Suppressor macrophage treated with lipopolysaccharide for 1 hour (primary cell): ENCODE results near the gene ADI1.

Source experiments
- DNase-seq, 3 donors: peaks; one replicate each; pipeline ENCODE4 v3.0.0-alpha.2; 2020 to 2022

ADI1 gene, protein sequence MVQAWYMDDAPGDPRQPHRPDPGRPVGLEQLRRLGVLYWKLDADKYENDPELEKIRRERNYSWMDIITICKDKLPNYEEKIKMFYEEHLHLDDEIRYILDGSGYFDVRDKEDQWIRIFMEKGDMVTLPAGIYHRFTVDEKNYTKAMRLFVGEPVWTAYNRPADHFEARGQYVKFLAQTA

DNA sequence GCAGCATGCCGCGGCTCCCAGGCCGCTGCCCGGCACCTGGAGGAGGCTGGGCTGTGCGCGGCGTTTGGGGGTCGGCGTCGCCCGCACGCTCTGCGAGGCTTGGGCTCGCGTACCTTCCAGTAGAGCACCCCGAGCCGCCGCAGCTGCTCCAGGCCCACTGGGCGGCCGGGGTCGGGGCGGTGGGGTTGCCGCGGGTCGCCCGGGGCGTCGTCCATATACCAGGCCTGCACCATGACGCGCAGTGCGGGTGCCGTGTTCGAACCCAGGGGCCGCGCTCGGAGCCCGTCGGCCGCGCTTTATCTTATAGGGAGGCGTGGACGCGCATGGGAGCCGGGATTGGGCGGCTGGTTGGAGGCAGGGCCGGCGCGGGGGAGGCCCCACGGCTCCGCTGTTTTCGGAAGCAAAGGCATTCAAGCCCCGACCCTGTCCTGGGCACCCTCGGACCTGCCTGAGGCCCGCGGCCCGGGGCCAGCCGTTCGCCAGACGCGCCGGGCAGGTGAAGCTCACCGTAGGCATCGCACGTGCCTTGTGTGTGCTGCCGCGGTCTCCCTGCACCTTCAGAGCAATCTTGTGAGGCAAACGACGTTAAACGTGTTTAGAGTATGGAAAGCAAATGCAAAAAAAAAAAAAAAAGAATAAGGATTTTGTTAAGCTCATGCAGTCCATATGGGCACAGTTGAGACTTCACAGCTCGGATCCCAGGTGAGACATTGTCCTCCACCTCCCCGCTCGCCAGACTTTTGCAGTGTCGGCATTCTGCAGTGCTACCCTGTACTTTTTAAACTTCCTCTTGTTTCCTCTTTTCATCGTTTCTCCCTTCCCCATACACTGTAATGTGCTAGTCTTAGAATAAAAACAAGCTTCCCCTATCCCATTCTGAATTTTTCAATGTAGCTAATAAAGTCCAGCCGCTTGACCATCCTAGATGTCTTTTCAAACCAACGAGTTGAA lies at the start of gene ADI1:
ADI1 (minus strand) TSS at position 277 of the 951 bp plus-strand sequence; CDS start at position 233, 44 bp downstream.
- peak; percentile 88 to 95 (median 94) for DNase-seq

DNA sequence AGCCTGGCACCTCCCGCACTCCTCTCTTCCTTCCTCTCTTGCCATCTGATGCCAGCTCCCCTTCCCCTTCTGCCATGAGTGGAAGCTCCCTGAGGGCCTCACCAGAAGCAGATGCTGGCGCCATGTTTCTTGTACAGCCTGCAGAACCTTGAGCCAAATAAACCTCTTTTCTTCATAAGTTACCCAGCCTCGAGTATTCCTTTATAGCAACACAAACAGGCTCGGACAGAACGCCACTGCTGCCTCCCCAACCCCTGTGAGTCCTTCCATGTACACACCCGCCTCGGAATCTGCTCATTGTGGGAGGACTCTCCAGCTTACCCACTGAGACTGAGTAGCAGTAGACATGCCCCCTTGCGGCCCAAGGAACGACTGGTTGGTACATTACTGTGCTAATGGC lies 47.5 kb upstream of the ADI1 start:
- DNase-seq, result no peak

DNA sequence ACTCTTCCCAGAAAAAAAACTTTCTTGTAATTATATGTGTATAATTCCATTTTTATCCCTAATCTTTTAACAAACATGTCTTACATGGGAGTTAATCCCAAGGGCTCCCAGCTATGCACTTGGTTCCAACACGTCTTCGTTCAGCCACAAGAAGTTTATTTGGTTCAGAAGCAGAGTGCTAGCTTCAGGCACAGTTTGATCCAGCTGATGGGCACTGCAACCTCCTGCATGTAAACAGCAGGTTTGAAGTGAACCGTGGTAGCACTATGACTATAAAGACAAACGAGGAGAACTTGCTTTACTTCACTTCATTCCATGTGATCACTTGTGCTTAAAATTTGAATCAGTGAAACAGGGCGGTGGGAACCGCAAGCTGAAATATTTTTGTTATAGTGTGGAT lies 45.8 kb upstream of the ADI1 start:
- no peak for DNase-seq

DNA sequence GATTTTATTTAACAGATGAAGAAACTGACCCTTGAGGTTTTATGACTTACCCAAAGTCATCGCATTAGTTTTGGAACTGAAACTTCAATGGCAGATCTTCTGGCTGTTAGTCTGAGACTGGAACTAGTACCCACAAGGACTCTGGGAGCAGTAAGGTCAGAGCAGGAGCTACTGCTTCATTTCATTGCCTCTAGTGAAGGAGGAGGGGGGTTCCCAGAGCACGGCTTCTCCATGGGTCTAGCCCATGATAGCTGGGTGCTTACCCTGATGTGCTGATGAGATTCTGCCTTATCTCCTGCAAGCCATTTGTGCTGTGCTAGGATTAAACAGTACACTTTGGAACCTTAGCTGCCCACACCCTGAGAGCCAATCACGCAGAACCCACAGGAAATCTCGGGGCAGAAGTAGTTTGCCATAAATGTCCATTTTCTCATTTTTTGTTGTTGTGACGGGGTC lies 44.2 kb upstream of the ADI1 start:
- DNase-seq, result no peak

DNA sequence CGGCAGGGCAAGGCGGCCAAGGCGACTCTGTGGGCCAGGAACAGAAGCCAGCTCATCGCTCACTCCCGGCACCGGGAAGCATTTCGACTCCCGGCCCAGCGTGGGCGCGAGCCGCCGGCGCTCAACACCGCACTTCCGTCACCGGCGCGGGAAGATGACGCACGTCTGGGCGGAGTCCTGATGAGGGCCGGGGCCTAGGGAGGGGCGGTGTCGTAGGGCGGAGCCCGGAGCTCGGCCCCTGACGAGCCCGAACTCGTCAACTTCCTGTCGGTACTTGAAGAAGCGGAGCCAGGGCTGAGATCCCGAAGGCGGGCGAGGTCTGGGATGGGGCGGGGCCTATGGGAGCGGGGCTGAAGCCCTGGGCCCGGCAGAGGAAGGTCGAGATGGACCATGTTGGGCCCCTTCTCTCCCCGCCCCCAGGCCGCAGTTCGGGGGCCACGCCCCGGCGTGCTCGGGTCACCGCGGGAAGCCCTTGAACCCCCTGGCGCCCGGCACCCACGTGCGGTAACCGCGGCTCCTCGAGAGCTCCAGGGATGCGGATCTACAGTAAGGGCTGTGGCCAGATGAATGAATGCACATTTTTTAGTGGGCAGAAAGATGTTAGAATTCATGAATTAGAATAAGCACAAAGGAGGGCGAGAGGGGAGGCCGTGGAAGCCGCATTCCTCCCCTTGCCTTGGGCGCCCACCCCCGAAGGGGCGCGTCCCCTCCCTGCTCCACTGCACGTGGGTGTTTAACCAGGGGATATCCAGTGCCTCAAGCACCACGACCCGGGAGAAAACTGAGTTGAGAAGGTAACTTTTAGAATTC lies 39.1 kb upstream of the ADI1 start, which contains the start of gene RNASEH1:
RNASEH1 (minus strand) TSS at position 129 of the 810 bp plus-strand sequence; CDS start at position 56, 73 bp downstream.
- peak; percentile 100 for DNase-seq

DNA sequence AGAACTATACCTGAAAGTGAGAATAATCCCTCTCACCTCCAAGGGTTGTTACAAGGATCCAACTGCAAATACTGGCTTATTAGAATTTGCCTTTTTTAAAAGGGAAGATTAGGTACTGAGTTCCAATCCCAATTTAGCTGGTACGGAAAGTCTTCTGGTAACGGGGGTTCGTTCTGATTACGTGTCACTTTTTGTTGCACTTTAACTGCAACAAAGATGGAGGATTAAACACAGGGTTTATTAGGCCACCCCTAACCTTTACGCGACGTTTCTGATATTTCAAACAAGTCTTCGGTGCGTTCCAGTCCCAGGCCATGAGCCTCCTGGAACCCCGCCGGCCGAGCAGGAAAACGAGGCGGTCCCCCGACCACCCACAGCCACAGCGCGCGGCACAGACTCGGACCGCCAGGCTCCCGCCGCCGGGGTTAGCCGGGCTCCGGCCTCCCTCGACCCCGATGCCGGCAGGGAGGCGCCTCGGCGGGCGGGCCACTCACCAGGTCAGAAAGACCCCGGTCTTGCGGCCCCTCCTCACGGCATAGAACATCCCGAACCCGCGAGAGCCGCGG lies 38.4 kb upstream of the ADI1 start:
- DNase-seq, result no peak

DNA sequence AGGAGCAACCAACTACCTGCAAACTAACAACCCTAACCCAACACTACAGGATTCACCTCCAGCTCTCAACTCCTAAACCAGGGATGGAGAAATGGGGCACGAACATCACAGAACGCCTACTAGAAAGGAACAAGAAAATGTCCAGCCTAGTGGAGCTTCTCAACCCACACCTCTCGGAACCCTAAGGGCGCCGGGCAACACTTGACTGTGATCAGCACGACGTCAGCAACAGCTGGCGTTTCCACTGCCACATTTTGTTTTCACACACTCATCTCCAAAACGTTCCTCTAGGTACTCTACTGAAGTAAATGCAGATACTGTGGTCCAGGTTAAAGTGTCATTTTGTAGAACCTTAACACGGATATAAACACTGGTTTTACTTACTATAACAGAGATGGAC lies 34.6 kb upstream of the ADI1 start:
- peak in 1 of 3 donors; percentile 16 for DNase-seq

DNA sequence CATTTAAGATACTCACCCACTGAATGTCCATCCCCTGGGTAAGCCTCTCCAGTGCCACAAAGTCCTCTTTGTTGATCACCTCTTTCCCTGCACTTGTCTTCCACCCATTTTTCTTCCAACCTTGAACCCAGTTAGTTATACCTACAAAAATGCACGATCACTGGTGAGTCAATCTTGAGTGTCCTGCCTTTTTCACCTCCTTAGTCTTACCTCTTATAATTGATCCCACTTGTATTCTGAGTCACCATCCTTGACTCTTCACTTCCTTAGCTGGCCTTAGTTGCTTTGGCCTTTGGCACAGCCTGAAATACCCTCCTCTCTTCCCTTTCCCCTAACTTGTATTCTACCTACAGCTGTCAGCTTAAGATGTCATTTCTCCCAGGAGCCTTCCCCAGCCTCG lies 28.6 kb upstream of the ADI1 start:
- no peak for DNase-seq

DNA sequence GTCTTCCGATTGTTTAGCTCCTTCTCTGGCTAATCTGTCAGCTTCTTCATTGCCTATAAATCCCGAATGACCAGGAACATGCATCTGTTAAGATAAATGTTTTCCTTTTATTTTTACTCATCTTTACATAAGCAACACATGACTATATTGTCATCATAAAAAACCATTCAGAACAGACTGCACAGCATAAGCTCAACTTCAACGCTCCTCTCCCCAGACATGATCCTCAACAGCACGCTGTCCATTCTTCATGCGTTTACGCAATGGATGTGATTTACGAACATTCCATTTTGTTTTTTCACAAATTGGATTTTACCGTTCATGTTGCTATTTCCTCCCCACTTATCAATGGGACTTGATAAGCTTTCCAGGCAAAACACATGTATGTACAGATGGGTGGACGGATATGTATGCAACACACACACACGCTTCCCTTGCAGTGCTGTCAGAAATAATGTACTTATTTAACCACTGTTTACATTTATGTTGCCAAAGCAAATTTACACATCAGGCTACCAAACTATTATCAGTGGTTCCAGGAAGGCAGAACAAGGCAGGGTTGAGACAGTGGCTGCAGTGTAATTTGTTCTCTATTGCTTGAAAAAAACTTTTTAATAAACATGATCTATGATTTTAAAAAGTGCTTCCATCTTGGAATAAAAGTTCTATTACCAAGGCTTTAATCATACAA lies 26.6 kb upstream of the ADI1 start:
- no peak for DNase-seq

DNA sequence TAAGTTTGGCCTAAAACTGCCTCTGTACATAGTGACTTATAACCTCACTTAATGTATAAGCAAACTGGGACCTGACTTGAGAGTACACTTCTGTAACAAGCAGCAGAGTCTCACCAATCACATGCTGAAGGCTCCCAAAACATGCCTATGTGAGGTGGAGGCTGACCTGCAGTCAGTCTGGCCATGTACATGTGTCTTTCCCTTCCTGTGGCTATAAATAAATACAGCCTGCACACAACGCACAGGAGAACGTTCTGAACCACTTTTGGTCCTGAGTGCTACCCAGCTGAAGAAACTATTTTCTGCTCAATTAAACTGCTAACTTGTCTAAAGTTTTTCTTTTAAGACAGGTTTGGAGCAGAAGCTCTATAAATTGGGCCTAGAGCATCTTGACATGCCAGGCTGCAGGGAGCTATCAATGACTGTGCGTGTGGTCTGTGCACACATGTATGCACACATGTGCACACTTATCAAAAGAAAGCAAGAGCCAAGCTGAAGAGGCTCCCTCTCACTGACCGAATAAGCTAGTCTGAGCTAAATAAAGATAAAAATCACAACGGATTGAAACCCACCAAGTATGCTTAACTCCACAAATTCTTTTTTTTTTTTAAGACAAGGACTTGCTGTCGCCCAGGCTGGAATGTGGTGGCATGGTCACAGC lies 23.8 kb upstream of the ADI1 start:
- no peak for DNase-seq

DNA sequence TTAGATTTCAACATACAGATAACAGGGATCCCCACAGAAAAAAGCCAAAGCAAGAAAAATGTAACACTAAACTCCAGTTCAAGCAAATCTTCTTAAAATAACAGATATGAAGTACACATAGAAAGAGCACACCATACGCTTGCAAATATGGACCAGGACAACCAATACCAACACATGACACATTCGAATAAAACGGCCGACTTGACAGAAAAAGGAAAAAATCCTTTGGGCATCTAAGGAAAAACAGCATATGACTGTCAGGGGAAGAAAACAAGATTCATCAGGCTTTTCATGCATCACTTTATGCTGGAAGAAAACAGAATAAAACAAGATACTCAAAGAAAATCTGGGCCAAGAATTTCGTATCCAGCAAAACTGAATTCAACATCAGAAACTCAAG lies 22.8 kb upstream of the ADI1 start:
- no peak for DNase-seq

DNA sequence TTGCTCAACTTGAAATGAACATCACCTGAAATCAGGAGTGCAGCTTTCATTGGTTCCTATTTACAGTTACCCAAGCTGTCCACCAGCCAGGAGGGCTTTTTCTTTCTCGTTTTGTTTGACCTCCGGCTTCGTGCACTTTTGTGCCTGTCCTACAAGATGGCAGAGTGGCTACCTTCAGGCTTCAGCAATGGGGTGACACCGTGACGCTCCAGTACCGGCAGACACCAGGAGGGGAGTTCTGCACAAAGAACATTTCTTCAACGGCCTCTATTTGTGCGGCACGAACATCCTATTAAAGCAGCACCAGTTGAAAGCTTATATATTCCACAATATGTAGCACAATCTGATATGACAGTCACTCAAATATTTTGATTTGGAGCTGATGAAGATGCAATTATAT lies 20.5 kb upstream of the ADI1 start:
- no peak for DNase-seq

DNA sequence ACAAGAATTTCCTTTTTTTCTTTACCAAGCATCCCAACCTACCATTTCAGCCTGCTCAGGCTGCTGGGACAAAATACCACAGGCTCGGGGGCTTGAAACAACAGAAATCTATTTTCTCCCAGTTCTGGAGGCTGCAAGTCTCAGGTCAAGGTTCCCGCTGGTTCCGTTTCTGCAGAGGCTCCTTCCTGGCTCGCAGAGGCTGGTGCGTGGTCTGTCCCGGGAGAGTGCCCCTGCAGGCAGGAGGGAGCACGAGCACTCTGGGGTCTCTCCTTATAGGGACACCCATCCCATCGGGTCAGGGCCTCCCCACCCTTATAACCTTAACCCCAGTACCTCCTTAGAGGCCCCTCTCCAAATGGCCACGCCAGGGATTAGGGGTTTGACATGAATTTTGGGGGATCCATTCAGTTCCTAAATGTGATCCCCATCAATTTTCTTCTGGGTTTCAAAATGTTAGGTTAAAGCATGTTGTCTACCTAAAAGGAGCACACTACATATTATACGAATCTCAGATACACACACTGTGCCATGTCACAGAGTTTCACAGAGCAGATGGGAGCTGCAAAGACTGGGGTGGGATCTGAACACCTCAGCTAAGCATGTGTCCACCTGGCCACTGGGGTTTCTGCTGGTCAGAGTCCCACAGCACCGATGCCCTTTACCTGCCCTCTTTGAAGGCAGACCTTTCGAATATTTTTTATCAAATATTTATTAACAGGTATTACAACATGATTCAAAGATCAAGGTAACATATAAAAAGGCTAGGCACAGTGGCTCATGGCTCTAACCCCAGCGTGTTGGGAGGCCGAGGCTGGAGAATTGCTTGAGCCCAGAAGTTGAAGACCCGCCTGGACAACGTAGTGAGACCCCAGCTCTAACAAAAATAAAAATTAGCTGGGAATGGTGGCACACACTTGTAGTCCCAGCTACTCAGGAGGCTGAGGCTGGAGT lies 17.6 kb upstream of the ADI1 start:
- DNase-seq, result peak; percentile 36 to 59 (median 38)

DNA sequence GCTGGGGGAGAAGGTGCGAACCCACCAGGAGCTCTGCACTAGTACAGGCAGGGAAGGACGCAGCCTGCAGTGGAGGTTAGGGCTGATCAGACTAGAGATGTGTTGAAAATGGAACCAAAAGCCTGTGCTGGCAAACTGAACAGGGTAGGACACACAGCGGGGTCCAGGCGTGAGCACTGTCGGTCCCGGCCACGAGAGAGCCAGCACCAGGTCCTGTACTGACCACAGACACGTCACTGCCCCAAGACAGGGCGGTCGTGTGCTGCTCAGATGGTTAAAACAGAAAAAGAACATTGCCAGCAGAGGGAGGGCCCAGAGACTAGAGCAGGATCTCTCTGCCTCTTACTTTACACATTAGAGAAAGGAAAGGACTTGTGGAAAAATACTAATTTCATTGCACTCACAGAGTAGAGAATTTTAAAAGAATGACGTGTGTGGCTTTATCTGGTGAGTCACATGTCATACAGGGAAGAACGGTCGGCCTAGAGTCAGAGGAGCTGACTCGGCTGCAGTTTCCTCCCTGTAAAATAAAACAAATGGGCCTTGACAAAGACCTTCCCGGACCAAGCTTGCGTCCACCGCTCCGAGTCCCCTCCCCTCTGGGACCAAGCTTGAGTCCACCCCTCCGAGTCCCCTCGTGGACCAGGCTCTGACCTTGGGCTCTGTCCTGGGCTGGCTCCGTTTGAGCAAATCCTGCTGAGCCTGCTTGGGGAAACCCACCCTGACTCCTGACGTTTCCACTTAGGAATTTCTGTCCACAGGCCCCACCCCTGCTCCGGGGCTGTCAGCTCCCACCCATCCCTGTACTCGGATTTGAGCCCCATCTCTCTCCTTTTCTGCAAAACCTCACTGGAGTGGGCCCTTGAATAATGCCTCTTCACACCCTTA lies 16.7 kb upstream of the ADI1 start:
- DNase-seq, result peak; percentile 64 to 72 (median 69)

DNA sequence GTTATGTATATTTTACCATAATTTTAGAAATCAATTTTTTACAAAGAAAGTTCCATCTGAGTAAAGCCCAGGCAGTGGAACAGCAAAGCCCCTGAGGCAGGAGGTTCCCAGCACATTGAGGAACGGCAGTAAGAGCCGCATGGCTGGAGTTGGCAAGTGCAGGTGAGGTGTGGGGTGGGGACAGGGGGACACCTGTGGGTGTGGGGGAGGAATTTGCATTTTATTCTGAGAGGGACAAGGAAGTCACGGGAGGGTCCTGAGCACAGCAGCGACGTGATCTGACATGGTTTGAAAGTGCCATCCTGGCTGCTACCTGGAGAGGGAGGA lies 16.1 kb upstream of the ADI1 start:
- no peak for DNase-seq

DNA sequence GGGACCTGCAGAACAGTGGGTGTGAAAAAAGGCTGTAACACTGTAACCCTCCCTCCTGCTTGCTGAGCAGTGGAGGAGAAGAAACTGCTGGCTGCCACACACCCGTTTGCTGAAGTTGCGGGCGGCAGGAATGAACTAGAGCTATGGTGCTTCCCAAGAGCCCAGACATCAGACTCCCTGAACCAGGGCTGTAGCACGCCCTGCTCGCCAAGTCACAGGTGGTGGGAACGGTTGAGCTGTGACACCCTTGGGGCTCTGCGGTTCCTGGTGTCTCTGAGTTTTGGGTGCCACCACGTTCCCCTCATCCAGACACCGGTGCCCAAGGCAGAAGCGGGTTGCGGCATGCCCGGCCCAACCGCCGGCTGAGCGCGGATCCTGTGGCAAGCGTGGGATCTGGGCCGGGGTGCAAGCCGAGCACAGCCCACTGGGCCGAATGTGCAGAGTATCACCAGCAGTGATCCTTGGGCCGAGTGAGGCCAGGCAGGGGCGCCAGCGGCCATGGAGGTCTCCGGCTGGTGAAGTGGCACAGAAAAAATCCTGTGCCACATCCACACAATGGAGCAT lies 15.0 kb upstream of the ADI1 start:
- no peak for DNase-seq

DNA sequence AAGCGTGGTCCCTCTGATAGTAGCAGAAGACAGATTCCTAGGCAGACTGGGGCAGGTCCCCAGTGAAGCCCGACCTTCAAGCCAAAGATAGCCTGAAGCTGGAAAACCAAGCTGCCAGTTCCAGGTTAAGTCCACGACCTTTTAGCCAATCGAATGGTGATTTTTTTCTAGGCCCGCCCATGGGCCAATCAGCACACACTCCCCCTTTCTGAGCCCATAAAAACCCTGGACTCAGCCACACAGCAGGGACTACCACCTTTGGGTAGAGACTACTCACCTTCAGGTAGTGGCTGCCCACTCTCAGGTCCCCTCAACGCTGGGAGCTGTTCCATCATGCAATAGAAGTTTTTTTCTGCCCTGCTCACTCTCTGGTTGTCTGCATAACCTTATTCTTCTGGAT lies 14.5 kb upstream of the ADI1 start:
- no peak for DNase-seq

DNA sequence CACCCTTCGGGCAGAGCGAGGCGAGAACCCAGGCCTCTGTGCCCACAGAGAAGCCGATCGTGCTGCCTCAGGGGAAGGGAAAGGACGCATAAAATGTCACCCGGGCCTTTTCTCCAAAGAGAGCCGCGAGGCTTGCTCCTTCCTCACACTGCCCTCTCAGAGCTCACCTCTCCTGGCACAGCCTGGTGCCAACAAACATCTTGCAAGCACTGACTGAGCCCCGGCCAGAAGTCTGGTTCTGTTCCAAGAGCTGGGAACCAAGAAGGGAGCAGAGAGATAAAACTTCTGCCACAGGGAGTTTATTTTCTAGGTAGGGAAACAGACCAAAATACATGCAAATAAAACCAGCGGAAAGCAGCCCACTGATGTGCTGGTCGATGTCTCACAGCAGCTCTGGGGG lies 13.6 kb upstream of the ADI1 start:
- DNase-seq, result no peak
